IPS-15b (cell line): ENCODE results near the gene ITGA7.

Experiments used
- H3K27me3 ChIP-seq: one replicate; pipeline ENCODE4 v1.6.1; 2013; ENCODE audit warnings: low read length; ENCODE audit not compliant: control insufficient read depth, insufficient read depth
- H3K36me3 ChIP-seq: one replicate; pipeline ENCODE4 v1.6.1; 2013; ENCODE audit warnings: low read length; ENCODE audit not compliant: control insufficient read depth, insufficient read depth
- H3K4me1 ChIP-seq: one replicate; pipeline ENCODE4 v1.6.1; 2013; ENCODE audit warnings: mild to moderate bottlenecking, low read length; ENCODE audit not compliant: control insufficient read depth, insufficient read depth
- H3K4me3 ChIP-seq: one replicate; pipeline ENCODE4 v1.5.1; 2013; ENCODE audit warnings: low read depth, low read length
- H3K9ac ChIP-seq: one replicate; pipeline ENCODE4 v1.6.1; 2013; ENCODE audit warnings: low read depth, mild to moderate bottlenecking, low read length
- H3K9me3 ChIP-seq: one replicate; pipeline ENCODE4 v1.6.1; 2013; ENCODE audit warnings: mild to moderate bottlenecking, low read length; ENCODE audit not compliant: control insufficient read depth, insufficient read depth

ITGA7 gene

DNA sequence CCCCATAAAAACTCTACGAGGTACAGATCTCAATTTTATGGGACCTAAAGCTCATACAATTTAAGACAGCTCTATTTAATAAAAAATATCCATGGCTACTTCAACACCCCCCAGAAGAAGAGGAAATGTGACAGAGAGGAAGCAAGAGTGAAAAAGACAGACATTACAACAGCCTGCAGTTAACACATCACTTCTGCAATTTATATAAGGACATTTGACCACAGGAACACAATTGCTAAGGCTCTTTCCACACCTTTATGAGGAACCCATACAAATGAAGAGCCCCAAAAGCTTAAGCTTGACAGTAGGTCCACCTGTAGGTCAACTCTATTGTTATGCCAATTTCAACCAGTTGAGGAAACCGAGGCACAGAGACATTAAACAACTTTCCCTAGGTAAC, 65.4 kb downstream of the ITGA7 start:
- Histone ChIP-seq H3K9ac (no peak overlapping the region), H3K4me3 (no peak overlapping the region), H3K36me3 (no peaks in the 10 kb centered on the region), H3K9me3 (no peaks in the 10 kb centered on the region), H3K27me3 (no peaks in the 10 kb centered on the region), H3K4me1 (peaks cover 5% of the 10 kb centered on the region)

DNA sequence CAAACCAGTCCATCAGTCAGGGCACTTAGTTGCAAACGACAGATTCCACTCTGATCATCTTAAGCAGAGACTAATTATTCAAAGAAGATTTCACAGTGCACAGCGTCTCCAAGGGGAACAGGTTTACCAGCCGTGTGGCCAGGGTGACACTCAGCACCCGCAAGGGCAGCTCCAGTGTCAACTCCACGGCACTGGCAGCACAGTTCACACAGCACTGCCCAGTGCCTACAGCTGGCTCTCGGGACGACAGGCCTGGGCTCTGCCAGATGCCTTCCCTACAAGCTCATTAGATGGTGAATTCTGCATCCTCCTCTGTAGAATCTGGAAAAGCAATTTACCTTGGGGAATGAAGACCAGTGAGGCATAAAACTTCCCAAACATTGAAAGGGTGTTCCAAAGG, 66.1 kb downstream of the ITGA7 start:
- H3K4me3 ChIP-seq = no peak overlapping the region
- no peaks in the 10 kb centered on the region for H3K9me3 ChIP-seq
- H3K27me3 ChIP-seq = no peaks in the 10 kb centered on the region
- H3K36me3 ChIP-seq = no peaks in the 10 kb centered on the region
- peaks cover 2% of the 10 kb centered on the region for H3K4me1 ChIP-seq
- no peak overlapping the region for H3K9ac ChIP-seq

DNA sequence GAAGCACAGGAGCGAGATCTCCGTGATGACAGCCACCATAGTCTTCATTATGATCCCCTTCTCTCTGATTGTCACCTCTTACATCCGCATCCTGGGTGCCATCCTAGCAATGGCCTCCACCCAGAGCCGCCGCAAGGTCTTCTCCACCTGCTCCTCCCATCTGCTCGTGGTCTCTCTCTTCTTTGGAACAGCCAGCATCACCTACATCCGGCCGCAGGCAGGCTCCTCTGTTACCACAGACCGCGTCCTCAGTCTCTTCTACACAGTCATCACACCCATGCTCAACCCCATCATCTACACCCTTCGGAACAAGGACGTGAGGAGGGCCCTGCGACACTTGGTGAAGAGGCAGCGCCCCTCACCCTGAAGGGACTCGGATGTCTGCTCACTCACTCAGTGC, 70.2 kb downstream of the ITGA7 start:
- H3K9me3 ChIP-seq = no peaks in the 10 kb centered on the region
- no peaks in the 10 kb centered on the region for H3K4me1 ChIP-seq
- H3K9ac ChIP-seq = no peak overlapping the region
- no peaks in the 10 kb centered on the region for H3K36me3 ChIP-seq
- H3K27me3 ChIP-seq = no peaks in the 10 kb centered on the region
- H3K4me3 ChIP-seq = no peak overlapping the region

DNA sequence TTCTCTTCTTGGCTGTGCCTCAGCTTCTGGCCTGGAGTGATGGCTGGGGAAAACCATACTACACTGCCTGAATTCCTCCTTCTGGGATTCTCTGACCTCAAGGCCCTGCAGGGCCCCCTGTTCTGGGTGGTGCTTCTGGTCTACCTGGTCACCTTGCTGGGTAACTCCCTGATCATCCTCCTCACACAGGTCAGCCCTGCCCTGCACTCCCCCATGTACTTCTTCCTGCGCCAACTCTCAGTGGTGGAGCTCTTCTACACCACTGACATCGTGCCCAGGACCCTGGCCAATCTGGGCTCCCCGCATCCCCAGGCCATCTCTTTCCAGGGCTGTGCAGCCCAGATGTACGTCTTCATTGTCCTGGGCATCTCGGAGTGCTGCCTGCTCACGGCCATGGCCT, 70.9 kb downstream of the ITGA7 start, which contains the start of gene OR10P1:
Gene OR10P1 (plus strand): TSS at position 40 of the 400 bp plus-strand sequence. CDS start 0 bp downstream, at position 40.
- Histone ChIP-seq H3K27me3 (no peaks in the 10 kb centered on the region), H3K9ac (no peak within 1 kb of the TSS), H3K4me1 (no peaks in the 10 kb centered on the region), H3K36me3 (no peaks in the 10 kb centered on the region), H3K4me3 (no peak within 1 kb of the TSS), H3K9me3 (no peaks in the 10 kb centered on the region)

GRCh38 chr12:55636116-55636655, 71.5 kb downstream of the ITGA7 start:
- H3K4me1 ChIP-seq = no peaks in the 10 kb centered on the region
- no peak overlapping the region for H3K4me3 ChIP-seq
- no peaks in the 10 kb centered on the region for H3K9me3 ChIP-seq
- H3K36me3 ChIP-seq = no peaks in the 10 kb centered on the region
- H3K9ac ChIP-seq = no peak overlapping the region
- no peaks in the 10 kb centered on the region for H3K27me3 ChIP-seq
